NCI-H2107 treated with DMSO at 0.1 percent for 48 hours (cell line): ENCODE measurements around the gene TRIM3.
"Not testable (repeated sequence)": the region's sequence is repeated elsewhere in the genome, so short reads cannot be mapped to it uniquely, and the experiment has no call there.

Experiments used
- DNase-seq: peaks from one replicate; lab custom pipeline; 2025; ENCODE audit not compliant: unreplicated experiment; lab: John Stamatoyannopoulos, UW

TRIM3 gene

DNA sequence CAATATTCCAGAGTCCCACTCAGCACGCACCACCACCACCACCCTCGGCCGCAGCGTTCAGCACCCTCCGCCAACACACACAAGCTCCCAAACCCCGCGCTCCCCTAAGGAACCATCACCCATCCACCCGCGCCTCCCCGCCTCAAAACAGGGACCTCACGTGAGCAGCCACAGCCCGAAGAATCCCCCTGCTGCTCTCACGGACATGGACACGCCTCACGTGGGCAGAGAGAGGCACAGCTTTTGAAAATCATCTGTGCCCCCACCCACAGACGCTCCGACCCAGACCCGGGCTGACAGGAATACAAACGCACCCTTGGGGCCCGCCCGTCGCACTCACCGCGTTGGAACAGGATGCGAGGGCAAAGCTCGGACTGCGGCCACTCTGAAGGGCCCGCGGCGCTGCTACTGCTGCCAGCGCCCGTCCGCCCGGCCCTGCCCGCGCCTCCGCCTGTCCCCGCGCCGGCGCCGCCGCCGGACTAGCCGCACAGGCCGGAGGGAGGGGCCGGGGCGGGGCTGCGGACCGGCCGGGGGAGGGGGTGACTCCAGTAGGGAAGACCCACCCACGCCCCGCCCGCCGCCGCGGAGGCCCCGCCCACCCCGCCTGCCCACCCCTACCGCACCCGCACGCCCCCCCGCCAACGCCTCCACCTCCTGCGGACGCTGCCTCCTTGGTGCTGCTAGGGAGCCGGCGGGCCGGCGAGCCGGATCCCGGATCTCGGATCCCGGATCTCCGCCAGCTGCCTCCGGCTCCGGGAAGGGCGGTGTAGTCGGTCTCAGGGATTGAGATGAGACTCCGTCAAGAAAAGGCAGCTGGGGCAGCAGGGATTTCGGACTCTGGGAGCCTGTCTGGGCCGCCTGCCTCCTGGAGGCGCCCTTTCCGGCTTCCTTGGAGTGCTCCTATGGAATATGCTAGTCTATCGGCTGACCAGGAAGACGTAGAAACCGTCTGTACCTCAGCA is at the start of gene TRIM3:
TSS of gene TRIM3 (minus strand) at position 491 of the 962 bp plus-strand sequence. CDS start 8,246 bp downstream, outside the sequence.
- DNase-seq, result peak; percentile 56

GRCh38 chr11:6523253-6523652 is 49.5 kb upstream of the TRIM3 start:
- DNase-seq, result no peak

DNA sequence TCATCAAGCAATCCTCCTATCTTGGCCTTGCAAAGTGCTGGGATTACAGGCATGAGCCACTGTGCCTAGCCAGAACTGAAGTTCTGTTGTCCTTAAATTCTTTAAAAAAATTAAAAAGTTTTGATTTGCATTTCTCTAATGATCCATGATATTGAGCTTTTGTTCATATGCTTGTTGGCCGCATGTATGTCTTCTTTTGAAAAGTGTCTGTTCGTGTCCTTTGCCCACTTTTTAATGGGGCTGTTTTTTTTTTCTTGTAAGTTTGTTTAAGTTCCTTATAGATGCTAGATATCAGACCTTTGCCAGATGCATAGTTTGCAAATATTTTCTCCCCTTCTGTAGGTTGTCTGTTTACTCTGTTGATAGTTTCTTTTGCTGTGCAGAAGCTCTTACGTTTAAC is 48.2 kb upstream of the TRIM3 start:
- not testable (repeated sequence) for DNase-seq

- DNase-seq, result no peak
Observed at GRCh38 chr11:6520265-6520664, 46.5 kb upstream of the TRIM3 start.

GRCh38 chr11:6516865-6517264 is 43.1 kb upstream of the TRIM3 start:
- no peak for DNase-seq

GRCh38 chr11:6505577-6506240 is 32.0 kb upstream of the TRIM3 start:
- peak; percentile 26 for DNase-seq

DNA sequence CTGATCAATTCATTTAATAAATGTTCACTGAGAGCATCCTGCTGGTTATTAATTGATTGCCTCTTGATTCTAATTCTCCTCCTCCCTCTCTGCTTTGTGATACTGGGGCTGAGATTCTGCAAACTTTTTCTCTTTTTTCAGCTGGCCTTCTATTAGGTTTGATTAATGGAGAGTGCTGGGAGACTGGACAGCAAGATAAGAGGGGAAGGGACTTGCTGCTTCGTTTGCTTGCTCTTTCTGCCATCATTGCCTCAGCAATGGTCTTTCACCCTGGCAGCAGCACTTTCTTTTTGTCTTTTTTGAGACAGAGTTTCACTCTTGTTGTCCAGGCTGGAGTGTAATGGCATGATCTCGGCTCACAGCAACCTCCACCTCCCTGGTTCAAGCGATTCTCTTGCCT is 30.4 kb upstream of the TRIM3 start:
- no peak for DNase-seq

DNA sequence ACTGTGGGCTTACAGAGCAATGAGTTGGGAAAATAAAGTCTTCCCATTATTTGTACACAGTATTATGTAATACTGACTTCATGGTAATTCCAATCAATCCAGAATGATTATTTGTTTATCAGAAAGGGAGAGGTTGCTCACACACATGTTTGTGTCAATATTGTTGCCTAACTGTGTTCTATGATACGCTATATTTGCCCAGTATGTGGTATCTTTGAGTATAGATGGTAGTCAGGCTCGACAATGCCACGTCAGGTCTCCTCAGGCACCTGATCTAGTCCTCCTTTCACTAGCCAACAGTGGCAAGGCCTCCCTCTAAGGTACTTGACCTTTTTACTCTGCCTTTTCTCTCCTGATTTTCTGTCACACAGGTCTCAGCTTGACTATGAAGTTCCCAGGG is 28.6 kb upstream of the TRIM3 start:
- no peak for DNase-seq

GRCh38 chr11:6498544-6498943 is 24.8 kb upstream of the TRIM3 start:
- no peak for DNase-seq

GRCh38 chr11:6498121-6498520 is 24.4 kb upstream of the TRIM3 start:
- DNase-seq, result no peak

- DNase-seq, result no peak
Observed at GRCh38 chr11:6497069-6497839, 23.5 kb upstream of the TRIM3 start, which contains the start of gene DNHD1. Gene DNHD1, plus strand, starts transcription at chr11:6497280. Its CDS starts 936 bp downstream, at chr11:6498216.

GRCh38 chr11:6489306-6489705 is 15.6 kb upstream of the TRIM3 start:
- no peak for DNase-seq

GRCh38 chr11:6488821-6489220 is 15.1 kb upstream of the TRIM3 start:
- DNase-seq, result no peak

- no peak for DNase-seq
Observed at GRCh38 chr11:6488342-6488741, 14.6 kb upstream of the TRIM3 start.

- DNase-seq, result no peak
Observed at GRCh38 chr11:6486938-6487337, 13.2 kb upstream of the TRIM3 start.

DNA sequence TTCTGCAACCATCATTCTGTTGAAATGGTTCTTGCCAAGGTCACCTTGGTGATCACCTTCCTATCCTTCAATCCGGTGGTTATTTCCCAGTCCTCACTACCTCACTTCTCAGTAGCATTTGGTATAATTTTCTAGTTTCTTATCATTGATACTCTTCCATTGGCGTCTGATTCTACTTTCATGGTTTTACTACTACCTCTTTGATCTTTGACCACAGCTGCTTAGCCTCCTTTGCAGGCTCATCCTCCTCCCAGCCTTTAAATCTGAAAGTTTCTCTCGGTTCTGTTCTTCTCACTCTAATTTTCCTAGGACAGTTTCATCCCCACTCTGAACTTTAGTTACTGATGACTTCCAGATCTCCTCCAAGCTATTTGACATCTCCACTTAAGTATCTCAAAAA is 12.5 kb upstream of the TRIM3 start:
- no peak for DNase-seq

GRCh38 chr11:6485661-6486060 is 11.9 kb upstream of the TRIM3 start:
- no peak for DNase-seq

- no peak for DNase-seq
Observed at GRCh38 chr11:6483015-6483414, 9.3 kb upstream of the TRIM3 start.

GRCh38 chr11:6482441-6482840 is 8.7 kb upstream of the TRIM3 start:
- DNase-seq, result no peak

- no peak for DNase-seq
Observed at GRCh38 chr11:6481924-6482275, 8.2 kb upstream of the TRIM3 start.
